NCI-H460 (cell line): Measurements from ENCODE around the gene MTA1. TPM values are rescaled to one million over a fixed set of nuclear protein-coding genes. Genes with fewer than 3 reads are reported as not detected.

Experiments used
- DNase-seq: peaks from one replicate; pipeline ENCODE4 v3.0.0-alpha.2; 2016; ENCODE audit warnings: low read depth; ENCODE audit errors: extremely low read depth
- total RNA-seq: library from RNA; depleted of rRNA; stranded (reverse); fragments of >200 nt; shearing (Covaris generic); gene quantifications from 2 replicates; pipeline ENCODE4 v1.2.3, GENCODE V29; 2014

Gene MTA1
- total RNA-seq, 1 experiment from 2014 or later, result 77.9 TPM

DNA sequence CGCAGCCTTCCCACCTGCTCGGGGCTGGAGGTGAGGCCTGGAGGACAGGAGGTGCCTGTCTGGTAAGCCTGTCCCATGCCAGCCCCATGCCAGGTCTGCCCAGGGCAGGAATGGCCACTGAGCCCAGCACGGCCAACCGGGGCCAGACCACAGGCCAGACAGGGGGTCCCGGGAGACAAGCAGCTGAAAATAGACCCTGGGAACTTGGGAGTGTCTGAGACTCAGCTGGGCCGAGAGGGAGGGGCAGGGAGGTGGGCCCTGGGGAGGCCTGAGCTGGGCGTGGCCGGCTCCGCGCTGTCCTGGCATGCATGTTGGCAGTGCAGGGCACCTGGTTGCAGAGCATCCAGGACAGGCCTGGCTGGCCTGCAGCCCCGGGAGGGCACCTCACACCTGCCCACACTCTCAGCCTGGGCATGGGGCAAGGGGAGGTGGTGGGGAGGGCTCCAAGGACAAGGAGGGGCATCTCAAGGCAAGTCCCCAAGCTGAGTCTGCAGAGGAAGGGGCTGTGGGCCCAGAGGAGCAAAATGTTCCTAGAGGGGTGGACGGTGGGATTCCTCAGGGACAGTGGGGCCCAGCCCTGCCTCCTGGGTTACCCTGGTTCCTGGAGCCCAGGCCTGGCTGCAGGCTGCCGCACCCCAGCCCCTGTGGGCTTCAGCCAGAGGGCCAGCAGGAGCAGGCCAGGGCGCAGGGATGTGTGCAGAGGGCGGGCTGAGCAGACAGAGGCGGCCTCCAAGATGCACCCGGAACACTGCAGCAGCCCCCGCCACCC lies 63.9 kb downstream of the MTA1 start:
- DNase-seq, result no peak

DNA sequence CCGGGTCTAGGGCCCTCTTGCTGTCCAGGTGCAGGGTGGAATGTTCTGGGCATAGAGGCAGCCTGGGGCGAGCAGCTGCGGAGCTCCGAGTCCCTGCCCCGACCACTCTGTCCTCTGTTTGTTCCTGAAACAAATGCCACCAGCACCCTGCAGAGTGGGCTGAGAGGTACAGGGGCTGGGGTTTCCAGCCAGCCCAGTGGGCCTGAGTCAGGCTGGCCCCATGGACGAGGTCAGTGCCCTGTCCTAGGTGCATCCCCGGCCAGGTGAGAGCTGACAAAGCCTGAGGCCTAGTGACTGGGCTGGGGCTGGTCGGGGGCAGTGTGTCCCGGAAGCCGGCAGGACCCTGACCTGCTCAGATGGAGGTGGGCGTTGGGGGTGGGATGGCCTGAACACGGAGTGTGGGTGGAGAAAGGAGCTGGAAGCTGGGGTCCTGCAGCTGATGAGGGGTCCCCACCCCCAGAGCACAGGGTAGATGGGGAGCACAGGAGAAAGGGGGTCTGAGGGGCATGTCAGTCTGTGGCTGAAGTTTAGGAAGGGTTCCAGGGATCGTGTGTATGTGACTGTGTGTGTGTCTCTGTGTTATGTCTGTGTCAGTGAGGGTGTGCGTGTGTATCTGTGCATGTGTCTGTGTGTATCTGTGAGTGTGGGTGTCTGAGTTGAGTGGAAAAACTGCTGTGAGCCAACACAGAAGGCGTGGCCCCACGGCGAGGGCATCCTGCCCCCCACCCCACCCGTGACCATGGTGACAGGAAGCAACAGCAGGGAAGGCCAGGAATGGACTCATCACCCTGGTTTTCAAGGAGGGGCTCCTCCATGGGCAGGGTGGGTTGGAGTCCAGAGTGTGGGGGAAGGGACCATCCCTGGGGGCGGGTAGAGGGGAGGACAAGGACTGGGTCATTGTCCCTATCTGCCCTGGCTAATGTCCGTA lies 64.7 kb downstream of the MTA1 start:
- DNase-seq, result no peak

DNA sequence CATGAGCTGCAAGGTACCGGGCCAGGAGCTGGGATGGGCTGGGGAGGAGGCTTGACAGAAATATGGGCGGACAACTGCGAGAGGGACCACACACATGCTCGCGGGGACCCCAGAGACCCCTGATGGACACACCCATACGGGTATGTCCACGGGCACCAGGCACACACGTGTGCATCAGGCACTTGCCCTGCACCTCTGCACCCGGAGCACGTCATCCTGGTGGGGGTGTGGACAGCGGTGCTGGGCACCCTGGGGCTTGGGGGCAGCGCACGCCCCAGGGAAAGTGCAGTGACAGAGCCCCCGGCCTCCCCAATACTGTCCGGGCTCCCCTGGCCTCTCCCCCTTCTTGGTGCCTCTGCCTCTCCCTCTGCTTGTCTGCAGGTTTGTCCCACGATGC lies 65.4 kb downstream of the MTA1 start:
- DNase-seq, result no peak

DNA sequence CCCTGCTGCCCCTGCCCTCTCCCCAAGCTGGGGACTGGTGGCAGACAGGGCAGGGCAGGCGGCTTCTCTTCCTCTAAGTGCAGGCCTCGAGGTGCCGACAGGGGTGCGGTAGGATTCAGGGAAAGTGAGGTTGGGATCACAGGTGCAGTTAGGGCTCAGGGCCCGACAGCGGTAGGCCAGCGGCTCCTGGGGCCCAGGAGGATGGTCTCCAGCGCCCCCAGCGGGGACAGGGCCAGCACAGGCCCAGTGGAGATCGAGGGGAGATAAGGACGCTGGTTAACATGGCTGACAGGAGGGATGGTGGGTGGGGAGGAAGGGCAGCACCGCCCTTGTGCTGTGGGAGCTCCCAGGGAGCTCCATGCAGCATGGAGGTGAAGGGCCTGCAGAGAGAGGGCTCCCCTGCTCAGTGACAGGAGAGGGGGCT lies 66.1 kb downstream of the MTA1 start:
- DNase-seq, result peak; percentile 67

- DNase-seq, result no peak
Measured at GRCh38 chr14:105486163-105486973, 66.7 kb downstream of the MTA1 start, which contains the start of gene CRIP1. Gene CRIP1 (plus strand): TSS chr14:105486886. CDS start chr14:105487260, 374 bp downstream.

GRCh38 chr14:105486974-105487448 lies 67.4 kb downstream of the MTA1 start:
- peak; percentile 45 for DNase-seq

DNA sequence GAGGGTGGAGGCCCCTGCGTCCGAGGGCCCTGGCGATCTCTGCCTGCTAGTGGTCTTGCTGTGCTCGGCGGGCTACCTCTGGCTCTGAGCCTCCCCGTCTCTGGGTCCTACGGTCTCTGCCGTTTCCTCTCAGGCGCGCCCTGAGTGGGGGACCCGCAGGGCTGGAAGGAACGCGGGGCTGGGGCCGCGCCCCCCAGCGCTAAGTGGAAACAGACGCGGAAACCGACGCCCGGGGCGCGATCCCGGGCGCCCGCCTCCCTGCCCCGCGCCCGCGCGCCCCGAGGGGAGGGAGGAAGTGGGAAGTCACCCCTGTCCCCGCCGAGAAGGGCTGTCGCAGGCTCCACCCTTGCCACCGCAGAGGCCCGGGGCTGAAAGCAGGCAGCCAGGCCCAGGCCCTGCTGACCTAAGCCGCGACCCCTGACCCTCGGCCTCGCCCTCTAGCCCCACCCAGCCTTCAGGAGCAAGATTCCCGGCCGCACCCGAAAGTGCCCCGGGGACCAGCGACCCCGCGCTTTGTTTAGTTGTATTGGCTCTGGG lies 67.9 kb downstream of the MTA1 start:
- DNase-seq, result no peak

DNA sequence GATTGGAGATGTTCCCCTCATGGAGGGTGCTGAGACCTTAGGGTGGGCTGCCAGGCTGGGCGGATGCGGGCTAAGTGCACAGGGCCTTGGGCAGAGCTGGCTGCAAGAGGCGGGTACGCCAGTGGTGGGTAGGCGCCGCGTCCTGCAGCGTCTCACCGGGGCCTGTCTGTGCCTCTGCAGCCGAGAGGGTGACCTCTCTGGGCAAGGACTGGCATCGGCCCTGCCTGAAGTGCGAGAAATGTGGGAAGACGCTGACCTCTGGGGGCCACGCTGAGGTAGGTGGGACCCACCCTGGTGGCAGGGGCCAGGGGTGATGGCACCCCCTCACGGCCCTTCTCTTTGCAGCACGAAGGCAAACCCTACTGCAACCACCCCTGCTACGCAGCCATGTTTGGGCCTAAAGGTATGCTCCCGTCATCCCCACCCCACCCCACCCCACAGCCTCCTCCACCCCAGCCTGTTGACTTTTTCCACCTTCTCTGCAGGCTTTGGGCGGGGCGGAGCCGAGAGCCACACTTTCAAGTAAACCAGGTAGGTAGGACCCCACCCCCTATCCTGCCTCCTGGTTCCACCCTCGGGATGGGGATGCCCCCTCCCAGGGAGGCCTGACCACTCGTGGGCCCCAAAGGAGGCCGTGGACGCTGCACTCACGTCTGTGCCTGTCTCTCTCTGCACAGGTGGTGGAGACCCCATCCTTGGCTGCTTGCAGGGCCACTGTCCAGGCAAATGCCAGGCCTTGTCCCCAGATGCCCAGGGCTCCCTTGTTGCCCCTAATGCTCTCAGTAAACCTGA lies 68.6 kb downstream of the MTA1 start:
- DNase-seq, result no peak

DNA sequence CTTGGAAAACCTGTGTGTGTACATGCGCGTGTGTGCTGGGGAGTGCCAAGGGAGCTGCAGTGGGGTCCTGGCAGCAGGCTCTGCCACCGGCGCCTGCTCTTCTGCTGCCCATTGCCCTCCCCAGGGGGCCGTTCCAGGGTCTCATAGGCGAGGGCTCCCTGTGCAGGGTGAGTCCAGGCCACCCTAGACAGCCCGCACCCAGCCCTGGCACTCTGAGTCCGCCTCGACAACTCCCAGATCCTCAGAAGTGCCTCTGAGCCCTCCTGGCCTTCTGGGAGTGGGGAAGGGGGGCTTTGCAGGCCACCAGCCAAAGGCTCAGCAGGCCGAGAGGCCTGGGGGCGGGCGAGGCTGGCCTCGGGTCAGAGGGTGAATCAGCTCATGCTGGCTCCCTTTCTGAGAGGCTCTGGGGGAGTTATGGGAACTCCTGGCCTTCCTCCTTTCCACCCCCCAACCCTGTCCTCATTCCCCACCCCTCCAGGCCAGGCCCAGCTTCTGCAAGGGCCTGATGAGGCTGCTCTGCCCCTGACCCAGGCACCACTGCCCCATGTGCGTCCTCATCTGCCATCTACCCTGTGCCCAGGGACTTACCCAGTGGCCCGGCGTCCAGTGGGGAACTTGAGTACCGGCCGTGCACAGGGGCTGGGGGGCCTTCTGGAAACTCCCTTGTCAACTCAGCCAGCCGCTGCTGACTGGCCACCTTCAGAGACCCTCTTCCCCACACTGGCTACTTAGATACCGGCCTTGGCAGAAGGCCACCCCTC lies 69.3 kb downstream of the MTA1 start:
- no peak for DNase-seq

DNA sequence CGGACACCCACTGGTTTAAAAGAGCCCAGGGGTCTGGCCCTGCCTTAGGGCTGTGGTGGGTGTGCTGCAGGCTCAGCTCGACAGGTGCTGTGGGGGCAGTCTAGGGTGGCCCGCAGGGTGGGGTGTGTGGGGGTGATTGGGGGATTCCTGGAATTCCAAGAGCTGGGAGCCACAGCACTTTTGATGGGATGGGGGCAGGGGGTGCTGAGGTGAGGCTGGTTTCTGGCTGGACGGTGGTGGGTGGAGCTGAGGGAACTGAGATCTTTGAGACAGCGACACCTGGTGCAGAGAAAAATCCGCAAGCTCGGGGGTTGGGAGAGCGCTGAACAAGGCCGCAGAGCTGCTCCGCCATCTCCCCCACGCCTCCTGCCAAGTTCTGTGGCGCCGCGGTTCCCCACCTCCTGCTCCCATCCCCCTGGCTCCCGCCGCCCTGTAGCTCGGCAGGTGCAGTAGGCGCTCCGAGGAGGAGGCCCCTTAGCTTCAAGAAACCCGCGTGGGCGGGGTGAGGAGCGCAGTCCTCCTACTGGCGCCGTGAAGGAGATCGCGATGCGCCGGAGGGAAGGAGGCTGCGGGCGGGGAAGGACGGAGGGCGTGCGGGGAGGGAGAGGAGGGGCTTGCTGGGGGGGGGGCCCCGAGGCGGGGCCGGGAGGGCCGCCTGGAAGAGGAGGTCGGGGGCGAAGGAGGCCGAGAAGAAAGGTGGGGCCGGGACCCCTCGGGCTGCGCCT lies 70.1 kb downstream of the MTA1 start:
- peak; percentile 85 for DNase-seq

- DNase-seq, result no peak
Measured at GRCh38 chr14:105490267-105490571, 70.6 kb downstream of the MTA1 start.

- DNase-seq, result peak; percentile 100
Measured at GRCh38 chr14:105490572-105491365, 71.1 kb downstream of the MTA1 start, which contains the start of gene TEDC1. Gene TEDC1 (plus strand): TSS chr14:105491246. CDS start chr14:105491376, 130 bp downstream.

- DNase-seq, result peak; percentile 74
Measured at GRCh38 chr14:105491366-105491973, 71.8 kb downstream of the MTA1 start.

- DNase-seq, result no peak
Measured at GRCh38 chr14:105492031-105492970, 72.7 kb downstream of the MTA1 start.

GRCh38 chr14:105492971-105493871 lies 73.6 kb downstream of the MTA1 start:
- DNase-seq, result no peak
